HG03442 (cell line): ENCODE results near the gene SPINT1.

Source experiments
- ATAC-seq: cut with Tn5 transposase; IDR thresholded peaks from one replicate; pipeline ENCODE4 v1.9.1; 2021; ENCODE audit warnings: mild to moderate bottlenecking, moderate library complexity; ENCODE audit not compliant: unreplicated experiment

Gene SPINT1

GRCh38 chr15:40828447-40829036, 15.3 kb upstream of the SPINT1 start, which contains the start of gene PPP1R14D:
TSS of gene PPP1R14D (minus strand) at chr15:40828708. CDS start at chr15:40828641, 67 bp downstream.
- ATAC-seq = no peak

- ATAC-seq = no peak
These were observed 14.7 kb upstream of the SPINT1 start for GRCh38 chr15:40829115-40829514.

- no peak for ATAC-seq
These were observed 13.0 kb upstream of the SPINT1 start for GRCh38 chr15:40830884-40831283.

DNA sequence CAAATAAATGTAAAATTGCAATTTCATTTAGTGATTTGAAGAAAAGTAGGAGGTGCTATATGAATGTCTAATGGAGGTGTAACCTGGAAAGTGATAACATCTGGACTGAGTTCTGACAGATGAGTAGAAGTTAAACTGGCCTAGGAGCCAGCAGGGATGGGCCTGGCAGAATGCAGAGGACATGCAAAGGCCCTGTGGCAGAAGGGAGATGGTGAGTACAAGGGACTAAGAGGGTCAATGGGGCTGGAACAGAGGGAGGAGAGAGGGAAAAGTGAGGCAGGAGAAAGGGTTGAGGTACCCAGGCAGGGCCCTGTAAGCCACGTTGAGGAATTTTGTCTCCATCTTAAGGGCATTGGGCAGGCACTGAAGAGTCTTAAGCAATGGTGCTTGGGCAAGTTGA, 12.0 kb upstream of the SPINT1 start:
- no peak for ATAC-seq

DNA sequence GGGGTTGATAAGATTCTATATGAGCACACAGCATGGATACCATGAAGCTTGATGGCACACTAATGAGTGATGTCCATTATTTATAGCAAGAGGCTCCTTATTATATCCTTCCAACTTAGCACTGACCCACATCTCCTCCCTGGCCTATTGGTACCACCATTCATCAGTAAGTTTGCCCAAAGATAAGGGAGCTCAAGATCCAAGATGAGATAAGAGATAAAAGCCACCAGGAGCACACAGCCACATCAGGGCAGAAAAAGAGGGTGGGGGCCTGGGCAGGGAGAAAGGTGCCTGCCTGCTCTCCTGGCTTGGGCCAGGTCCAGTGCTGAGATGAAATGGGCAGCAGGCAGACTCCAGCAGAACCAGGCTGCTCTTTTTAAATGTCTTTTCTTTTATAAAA, 10.9 kb upstream of the SPINT1 start:
- no peak for ATAC-seq

- ATAC-seq = no peak
These were observed 7.8 kb upstream of the SPINT1 start for GRCh38 chr15:40836020-40836419.

GRCh38 chr15:40838756-40839155, 5.1 kb upstream of the SPINT1 start:
- no peak for ATAC-seq

GRCh38 chr15:40841741-40842140, 2.1 kb upstream of the SPINT1 start:
- no peak for ATAC-seq

DNA sequence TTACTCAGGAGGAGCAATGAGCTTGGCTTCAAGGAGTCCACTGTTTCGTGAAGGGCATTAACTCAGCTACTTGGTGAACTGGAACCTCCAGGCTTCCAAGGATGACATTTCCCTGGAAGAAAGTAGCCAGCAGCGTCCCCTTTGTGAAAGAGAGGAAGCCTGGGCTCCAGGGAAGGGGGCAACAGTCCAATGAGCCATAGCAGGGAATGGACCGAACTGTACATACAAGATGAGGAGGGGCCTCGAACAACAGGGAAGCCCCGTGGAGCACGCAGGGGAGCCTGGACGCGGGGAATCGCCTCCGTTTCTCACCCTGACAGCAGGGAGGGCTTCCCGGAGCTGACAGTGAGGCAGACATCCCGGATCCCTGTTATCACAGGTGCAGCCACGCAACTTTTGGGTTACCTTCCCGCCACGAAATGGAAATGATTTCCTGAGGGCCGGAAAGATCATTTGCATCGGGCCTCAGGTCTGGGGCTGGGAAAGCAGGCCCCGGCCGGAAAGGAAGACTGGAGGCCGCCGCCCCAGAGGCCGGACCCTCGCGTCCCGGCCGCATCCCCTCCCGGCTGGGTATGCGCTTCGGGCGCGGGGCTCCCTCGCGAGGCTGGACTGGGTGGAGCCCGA, 475 bp upstream of the SPINT1 start:
- no peak for ATAC-seq

DNA sequence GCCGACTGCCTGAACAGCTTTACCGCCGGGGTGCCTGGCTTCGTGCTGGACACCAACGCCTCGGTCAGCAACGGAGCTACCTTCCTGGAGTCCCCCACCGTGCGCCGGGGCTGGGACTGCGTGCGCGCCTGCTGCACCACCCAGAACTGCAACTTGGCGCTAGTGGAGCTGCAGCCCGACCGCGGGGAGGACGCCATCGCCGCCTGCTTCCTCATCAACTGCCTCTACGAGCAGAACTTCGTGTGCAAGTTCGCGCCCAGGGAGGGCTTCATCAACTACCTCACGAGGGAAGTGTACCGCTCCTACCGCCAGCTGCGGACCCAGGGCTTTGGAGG, 815 bp downstream of the SPINT1 start:
- no peak for ATAC-seq

- ATAC-seq = no peak
These were observed 1.2 kb downstream of the SPINT1 start for GRCh38 chr15:40845036-40845435.

GRCh38 chr15:40845511-40846284, 1.9 kb downstream of the SPINT1 start:
- no peak for ATAC-seq

DNA sequence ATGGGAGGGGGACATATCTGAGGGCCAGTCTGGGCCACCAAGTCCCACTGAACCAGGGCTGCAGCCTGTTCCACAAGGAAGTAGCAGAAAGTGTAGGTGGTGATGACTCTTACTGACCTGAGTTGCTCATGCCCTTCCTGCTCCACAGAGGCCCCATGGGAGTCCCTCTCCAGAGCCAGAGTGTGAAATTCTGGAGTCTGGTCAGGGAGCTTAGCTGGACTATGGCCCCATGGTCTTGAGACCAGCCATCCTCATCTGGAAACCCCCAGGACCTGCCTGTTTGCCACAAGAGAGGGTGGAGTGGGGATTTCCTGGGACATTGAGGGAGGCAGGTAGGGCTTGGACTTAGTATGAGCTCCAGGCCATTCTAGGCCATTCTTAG, 3.0 kb downstream of the SPINT1 start:
- no peak for ATAC-seq

GRCh38 chr15:40847223-40847961, 3.5 kb downstream of the SPINT1 start:
- no peak for ATAC-seq

GRCh38 chr15:40850576-40851112, 6.8 kb downstream of the SPINT1 start:
- no peak for ATAC-seq

DNA sequence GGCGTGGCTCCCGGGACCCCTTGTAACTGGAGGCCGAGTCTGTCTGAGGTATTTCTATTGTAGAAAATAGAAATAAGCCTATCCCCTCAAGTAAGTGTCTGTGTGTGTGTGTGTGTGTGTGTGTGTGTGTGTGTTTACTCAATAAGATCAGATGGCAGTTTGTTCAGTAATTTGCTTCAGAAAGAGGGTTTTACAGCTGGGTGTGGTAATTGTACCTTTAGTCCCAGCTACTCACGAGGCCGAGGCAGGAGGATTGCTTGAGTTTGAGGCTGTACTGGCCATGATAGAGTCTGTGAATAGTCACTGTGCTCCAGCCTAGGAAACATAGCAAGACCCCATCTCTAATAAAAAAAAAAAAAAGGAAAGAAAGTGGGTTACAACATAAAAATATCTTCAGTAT, 8.7 kb downstream of the SPINT1 start:
- no peak for ATAC-seq

- ATAC-seq = no peak
These were observed 9.5 kb downstream of the SPINT1 start for GRCh38 chr15:40853241-40853890.

GRCh38 chr15:40854161-40854560, 10.3 kb downstream of the SPINT1 start:
- ATAC-seq = no peak

GRCh38 chr15:40855706-40856234, 11.9 kb downstream of the SPINT1 start:
- ATAC-seq = no peak

DNA sequence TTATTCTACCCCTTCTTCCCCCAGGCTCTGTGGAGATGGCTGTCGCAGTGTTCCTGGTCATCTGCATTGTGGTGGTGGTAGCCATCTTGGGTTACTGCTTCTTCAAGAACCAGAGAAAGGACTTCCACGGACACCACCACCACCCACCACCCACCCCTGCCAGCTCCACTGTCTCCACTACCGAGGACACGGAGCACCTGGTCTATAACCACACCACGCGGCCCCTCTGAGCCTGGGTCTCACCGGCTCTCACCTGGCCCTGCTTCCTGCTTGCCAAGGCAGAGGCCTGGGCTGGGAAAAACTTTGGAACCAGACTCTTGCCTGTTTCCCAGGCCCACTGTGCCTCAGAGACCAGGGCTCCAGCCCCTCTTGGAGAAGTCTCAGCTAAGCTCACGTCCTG, 12.9 kb downstream of the SPINT1 start:
- no peak for ATAC-seq
